ENCODE measurements around the gene PLN.

Gene PLN

GRCh38 chr6:118580585-118581419, 32.7 kb downstream of the PLN start:
- peak; percentile 12 to 79 (median 33) for DNase-seq

DNA sequence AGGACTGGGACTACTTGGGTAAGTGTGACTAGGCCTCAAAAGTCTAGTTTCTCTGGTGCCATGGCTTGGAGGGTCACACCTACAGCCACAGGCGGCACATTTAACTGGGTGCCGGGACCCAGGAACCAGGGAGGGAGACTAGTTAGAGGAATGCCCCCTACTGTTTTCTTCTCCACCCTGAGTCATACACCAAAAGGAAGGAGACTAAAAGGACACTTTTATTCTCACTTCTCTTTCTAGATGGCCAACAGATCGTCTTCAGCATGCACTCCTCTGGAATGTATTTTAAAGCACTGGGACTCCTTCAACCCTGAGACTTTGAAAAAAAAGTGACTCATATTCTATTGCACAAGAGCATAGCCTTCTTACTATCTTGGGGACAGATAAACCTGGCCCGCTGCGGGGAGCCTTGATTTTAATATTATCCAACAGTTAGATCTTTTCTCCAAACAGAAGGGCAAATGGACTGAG, 33.4 kb downstream of the PLN start:
- no peak for DNase-seq

GRCh38 chr6:118584911-118585310, 36.8 kb downstream of the PLN start:
- DNase-seq = peak in 1 of 3 experiments; percentile 8

GRCh38 chr6:118586746-118587485, 38.8 kb downstream of the PLN start:
- peak in 1 of 3 experiments; percentile 3 for DNase-seq

DNA sequence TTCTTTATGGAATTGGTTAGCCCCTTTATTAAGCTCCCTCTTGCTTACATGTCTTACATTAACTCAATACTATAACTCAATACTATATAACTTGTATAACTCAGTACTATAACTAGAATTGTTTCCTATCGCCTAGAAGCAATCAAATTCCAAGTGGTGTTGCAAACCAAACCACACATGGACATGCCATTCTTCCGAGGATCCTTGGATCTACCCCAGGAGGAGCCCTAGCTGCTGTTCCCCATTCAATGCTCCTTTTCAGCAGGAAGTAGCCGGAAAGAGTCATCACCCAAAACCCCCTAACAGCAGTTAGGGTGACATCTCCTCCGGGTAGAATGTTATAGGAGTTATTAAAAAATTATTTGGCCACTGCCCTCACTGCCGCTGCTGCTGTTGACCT, 40.5 kb downstream of the PLN start:
- DNase-seq = no peak

- no peak for DNase-seq
Measured at GRCh38 chr6:118589186-118589585, 41.1 kb downstream of the PLN start.

DNA sequence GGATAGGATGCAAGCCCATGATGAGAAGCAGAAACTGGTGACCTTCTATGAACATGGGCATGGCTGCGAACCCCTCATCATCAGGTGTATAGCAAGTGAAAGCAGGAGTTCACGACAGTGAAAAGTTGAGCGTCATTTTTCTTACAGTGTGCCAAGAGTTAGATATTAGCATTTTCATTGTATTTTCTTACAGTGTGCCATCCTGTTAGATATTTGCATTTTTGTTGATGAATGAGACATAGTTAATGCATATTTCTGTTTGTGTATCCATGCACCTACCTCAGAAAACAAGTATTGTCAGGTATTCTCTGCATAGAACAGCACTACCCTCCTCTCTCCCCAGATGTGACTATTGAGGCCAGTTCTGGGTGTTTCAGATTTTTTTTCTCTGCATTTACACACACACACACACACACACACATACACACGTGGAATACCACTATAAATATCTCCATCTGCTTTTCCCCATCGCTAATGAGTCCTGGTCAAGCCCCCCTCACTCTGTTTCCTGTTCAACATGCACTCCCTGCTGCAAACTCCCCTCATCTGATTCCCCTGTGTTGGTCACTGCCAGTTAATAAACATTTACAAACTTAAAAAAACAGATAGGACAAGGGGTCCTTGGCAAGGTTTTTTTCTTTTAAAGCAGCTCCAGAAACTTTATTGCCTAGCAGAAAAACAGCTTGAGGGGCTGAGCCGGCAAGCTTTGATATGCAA, 41.7 kb downstream of the PLN start:
- DNase-seq = no peak

DNA sequence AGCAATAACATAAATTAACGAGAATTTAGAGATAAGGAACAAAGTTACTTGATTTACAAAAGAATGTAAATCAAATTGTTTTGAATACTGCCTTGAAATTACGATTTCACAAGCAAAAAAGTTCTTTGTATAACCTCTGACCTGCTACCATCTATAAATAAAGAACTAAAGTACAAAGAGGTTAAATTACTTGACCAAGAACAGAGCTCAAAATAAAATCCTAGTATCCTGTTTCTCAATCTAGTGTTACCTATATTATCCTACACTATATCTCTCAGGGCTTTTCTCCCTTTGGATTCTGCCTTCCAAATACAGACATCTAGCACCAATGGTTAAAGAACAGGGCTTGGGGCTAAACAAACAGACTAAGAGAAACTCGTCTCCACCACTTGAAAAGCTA, 43.8 kb downstream of the PLN start:
- peak in 1 of 3 experiments; percentile 2 for DNase-seq

- DNase-seq = no peak
Measured at GRCh38 chr6:118594877-118595276, 46.8 kb downstream of the PLN start.

- DNase-seq = no peak
Measured at GRCh38 chr6:118596774-118597320, 48.8 kb downstream of the PLN start.

DNA sequence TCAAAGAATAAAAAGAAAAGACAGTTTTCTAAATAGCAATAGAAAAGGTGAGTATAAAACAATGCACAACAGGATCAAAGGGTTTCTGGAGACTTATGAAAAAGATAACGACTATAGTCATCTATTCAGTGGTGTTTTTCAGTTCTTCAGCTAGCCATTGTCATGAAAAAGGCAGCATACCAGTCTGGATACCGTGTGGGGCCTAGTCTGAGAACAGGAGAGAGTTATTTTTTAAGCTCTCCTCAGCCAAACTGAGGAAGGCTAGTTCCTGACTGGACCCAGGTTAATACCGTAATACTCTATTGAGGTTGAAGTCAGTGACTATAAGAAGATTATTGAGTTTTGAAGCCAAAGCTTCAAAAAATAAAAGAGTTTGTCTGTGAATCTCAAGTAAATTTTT, 49.5 kb downstream of the PLN start:
- DNase-seq = no peak

GRCh38 chr6:118598324-118598723, 50.2 kb downstream of the PLN start:
- no peak for DNase-seq

GRCh38 chr6:118602300-118602699, 54.2 kb downstream of the PLN start:
- DNase-seq = no peak

- DNase-seq = no peak
Measured at GRCh38 chr6:118603372-118603771, 55.3 kb downstream of the PLN start.

DNA sequence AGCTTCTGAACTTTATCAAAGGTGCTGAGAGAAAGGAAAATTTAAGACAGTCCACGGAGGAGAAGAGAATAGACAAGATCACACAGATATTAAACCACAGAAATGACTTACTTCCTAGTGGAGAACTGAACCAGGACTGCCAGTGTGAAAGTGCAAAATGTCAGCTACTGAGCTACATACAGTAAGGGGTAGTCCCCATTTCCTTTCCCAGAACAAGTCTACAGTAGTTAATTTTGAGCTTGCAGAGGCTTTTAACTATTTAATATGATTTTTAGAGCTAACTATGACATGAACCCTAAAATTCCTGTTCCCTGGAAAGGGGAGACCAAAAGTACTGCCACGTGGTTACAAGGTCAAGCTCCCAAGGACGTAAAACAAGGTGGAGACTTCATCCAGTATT, 58.2 kb downstream of the PLN start:
- no peak for DNase-seq

DNA sequence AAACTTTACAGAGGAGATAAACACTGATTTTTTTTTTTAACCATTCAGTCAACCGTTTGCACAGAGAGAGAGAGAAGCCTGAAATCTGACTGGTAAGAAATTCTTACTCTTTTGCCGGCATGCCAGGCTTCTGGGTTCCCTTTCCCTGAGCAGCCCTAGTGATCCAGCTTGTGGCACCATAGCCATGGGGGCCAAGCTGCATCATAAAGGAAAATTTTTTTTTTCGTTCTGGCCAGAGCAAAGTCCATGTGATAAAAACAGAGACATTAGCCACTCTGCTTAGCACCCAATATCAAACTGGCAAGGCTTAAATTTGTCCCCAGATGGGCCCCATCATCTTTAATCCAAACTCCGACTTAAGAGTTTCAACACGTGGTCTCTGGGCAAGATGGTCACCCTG, 58.8 kb downstream of the PLN start:
- no peak for DNase-seq

Data from NCI-H1417 (cell line).